Liver (tissue), 9 donors: Measurements from ENCODE around the gene TSHZ2. TPM values are rescaled to one million over a fixed set of nuclear protein-coding genes. Genes with fewer than 3 reads are reported as not detected.

Source experiments
- DNase-seq: peaks from one replicate; pipeline ENCODE4 v3.0.0-alpha.2; 2017; ENCODE audit warnings: low spot score
- H3K27ac ChIP-seq, 2 donors: one replicate each; pipeline ENCODE4 v1.7.0; 2013; ENCODE audit warnings: inconsistent platforms in 2 of 2, low read length in 2 of 2, control low read depth in 1 of 2, low read depth in 1 of 2, mild to moderate bottlenecking in 1 of 2
- H3K27me3 ChIP-seq, 4 donors: one replicate each; pipeline versions ENCODE4 v1.6.1 to v1.7.0; 2013; ENCODE audit warnings: low read length in 3 of 4, inconsistent platforms in 1 of 4, mild to moderate bottlenecking in 1 of 4, moderate library complexity in 1 of 4; ENCODE audit not compliant: control insufficient read depth in 4 of 4, insufficient read depth in 4 of 4
- H3K36me3 ChIP-seq, 4 donors: one replicate each; pipeline versions ENCODE4 v1.6.1 to v1.7.0; 2013; ENCODE audit warnings: low read length in 3 of 4, mild to moderate bottlenecking in 3 of 4, low read depth in 1 of 4, moderate library complexity in 1 of 4; ENCODE audit not compliant: control insufficient read depth in 4 of 4, insufficient read depth in 3 of 4
- H3K4me1 ChIP-seq, 4 donors: one replicate each; pipeline versions ENCODE4 v1.6.1 to v1.7.0; 2013; ENCODE audit warnings: low read length in 3 of 4, mild to moderate bottlenecking in 3 of 4, moderate library complexity in 1 of 4; ENCODE audit not compliant: control insufficient read depth in 4 of 4, insufficient read depth in 4 of 4
- H3K4me3 ChIP-seq, 3 donors: one replicate each; pipeline versions ENCODE4 v1.6.1 to v1.7.0; 2013; ENCODE audit warnings: low read length in 3 of 3, control low read depth in 1 of 3, low read depth in 1 of 3, mild to moderate bottlenecking in 1 of 3
- H3K9ac ChIP-seq, 2 donors: one replicate each; pipeline ENCODE4 v1.7.0; 2013; ENCODE audit warnings: low read length in 2 of 2, mild to moderate bottlenecking in 2 of 2, moderate library complexity in 2 of 2, control low read depth in 1 of 2, low read depth in 1 of 2
- H3K9me3 ChIP-seq, 4 donors: one replicate each; pipeline versions ENCODE4 v1.6.1 to v1.7.0; 2013; ENCODE audit warnings: low read length in 3 of 4; ENCODE audit not compliant: control insufficient read depth in 4 of 4
- EGR1 ChIP-seq, 2 donors: IDR thresholded peaks; 2 replicates each; pipeline ENCODE4 v1.6.1; 2016 to 2018; ENCODE audit warnings: antibody characterized with exemption in 2 of 2, low read depth in 2 of 2
- FOXA1 ChIP-seq: IDR thresholded peaks from 2 replicates; pipeline ENCODE4 v1.6.1; 2016; ENCODE audit warnings: antibody characterized with exemption
- HNF4A ChIP-seq, 2 donors: conservative IDR thresholded peaks; 2 replicates each; pipeline ENCODE4 v1.6.1; 2016; ENCODE audit warnings: antibody characterized with exemption in 2 of 2, mild to moderate bottlenecking in 2 of 2
- HNF4G ChIP-seq: IDR thresholded peaks from 2 replicates; pipeline ENCODE4 v1.6.1; 2016; ENCODE audit warnings: antibody characterized with exemption
- RAD21 ChIP-seq, 2 donors: IDR thresholded peaks; 2 replicates each; pipeline ENCODE4 v1.6.1; 2016; ENCODE audit warnings: antibody characterized with exemption in 2 of 2, mild to moderate bottlenecking in 2 of 2
- YY1 ChIP-seq: IDR thresholded peaks from 2 replicates; pipeline ENCODE4 v1.6.1; 2016; ENCODE audit warnings: antibody characterized with exemption, mild to moderate bottlenecking
- WGBS: extraction: QIAGEN DNeasy Blood & Tissue Kit; methylation state at CpG from one replicate; pipeline ENCODE4 v1.1.7; 2013; 5-methylcytosine and 5-hydroxymethylcytosine counted together
- polyA plus RNA-seq, 2 donors: library from polyadenylated mRNA; stranded (reverse) in 1 of 2; unstranded in 1 of 2; fragments of 200-250 nt in 1 of 2; fragments of >200 nt in 1 of 2; fragmentation: Nextera tagmentation in 1 of 2; extraction: Ambion mirVana in 1 of 2; gene quantifications; one replicate each; pipeline versions ENCODE4 v1.2.1 to v1.2.3, GENCODE V29; 2013 to 2015
- total RNA-seq, 2 donors: library from RNA; depleted of rRNA; stranded (reverse); fragments of >200 nt; gene quantifications; one replicate each; pipeline ENCODE4 v1.2.3, GENCODE V29; 2014
- TF ChIP-seq, protein P1 (sequence below): IDR thresholded peaks from 2 replicates; pipeline ENCODE4 v1.6.1; 2016; ENCODE audit warnings: antibody characterized with exemption
- TF ChIP-seq, protein P2 (sequence below): IDR thresholded peaks from 2 replicates; pipeline ENCODE4 v1.6.1; 2016; ENCODE audit warnings: antibody characterized with exemption, mild to moderate bottlenecking
- TF ChIP-seq, protein P3 (sequence below): fragments of 150-350 bp; IDR thresholded peaks from 2 replicates; pipeline ENCODE4 v1.5.1; 2017; ENCODE audit warnings: improper control_type of control experiment, low read depth, low read length; ENCODE audit not compliant: missing input control
- donor health status: healthy.
- donor health status: healthy.
- donor health status: healthy.
- donor health status: healthy.
- donor health status: healthy.

The TSHZ2 gene
- total and polyA plus RNA-seq, 4 donors = 2.9 to 11.3 (median 7.8) TPM

DNA sequence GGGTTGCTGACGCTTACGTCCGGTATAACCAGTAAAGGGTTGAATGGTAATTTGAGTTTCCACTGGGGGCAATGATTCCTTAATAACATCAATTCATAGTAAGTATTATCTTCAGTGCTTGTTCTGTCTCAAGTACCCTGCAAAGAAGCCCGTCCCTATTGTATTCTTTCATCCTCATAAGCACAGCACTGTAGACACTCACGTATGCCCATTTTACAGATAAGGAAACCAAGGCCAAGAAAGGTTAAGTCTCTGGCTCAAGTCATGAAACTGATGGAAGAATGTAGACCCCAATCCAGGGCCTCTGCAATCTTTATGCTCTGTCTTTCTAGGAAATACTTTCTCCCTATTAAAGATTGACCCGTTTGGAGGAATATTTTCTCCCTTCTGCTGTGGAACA lies 370.3 kb downstream of the TSHZ2 start:
- WGBS = 82% methylated on average over 6 of the region's 6 CpGs
- Histone ChIP-seq H3K4me1 (no peaks in the 10 kb centered on the region), H3K27me3 (no peaks in the 10 kb centered on the region), H3K36me3 (no peaks in the 10 kb centered on the region), H3K9ac (no peak overlapping the region), H3K27ac (no peak overlapping the region), H3K9me3 (no peaks in the 10 kb centered on the region), H3K4me3 (no peak overlapping the region)
- DNase-seq = no peak
- TF ChIP-seq YY1 = no peak
- TF ChIP-seq RAD21 (IDR thresholded peaks at IDR 0.05) = no peak
- TF ChIP-seq, protein P1, sequence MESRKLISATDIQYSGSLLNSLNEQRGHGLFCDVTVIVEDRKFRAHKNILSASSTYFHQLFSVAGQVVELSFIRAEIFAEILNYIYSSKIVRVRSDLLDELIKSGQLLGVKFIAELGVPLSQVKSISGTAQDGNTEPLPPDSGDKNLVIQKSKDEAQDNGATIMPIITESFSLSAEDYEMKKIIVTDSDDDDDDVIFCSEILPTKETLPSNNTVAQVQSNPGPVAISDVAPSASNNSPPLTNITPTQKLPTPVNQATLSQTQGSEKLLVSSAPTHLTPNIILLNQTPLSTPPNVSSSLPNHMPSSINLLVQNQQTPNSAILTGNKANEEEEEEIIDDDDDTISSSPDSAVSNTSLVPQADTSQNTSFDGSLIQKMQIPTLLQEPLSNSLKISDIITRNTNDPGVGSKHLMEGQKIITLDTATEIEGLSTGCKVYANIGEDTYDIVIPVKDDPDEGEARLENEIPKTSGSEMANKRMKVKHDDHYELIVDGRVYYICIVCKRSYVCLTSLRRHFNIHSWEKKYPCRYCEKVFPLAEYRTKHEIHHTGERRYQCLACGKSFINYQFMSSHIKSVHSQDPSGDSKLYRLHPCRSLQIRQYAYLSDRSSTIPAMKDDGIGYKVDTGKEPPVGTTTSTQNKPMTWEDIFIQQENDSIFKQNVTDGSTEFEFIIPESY = no peak
- no peak for TF ChIP-seq FOXA1
- TF ChIP-seq, protein P2, sequence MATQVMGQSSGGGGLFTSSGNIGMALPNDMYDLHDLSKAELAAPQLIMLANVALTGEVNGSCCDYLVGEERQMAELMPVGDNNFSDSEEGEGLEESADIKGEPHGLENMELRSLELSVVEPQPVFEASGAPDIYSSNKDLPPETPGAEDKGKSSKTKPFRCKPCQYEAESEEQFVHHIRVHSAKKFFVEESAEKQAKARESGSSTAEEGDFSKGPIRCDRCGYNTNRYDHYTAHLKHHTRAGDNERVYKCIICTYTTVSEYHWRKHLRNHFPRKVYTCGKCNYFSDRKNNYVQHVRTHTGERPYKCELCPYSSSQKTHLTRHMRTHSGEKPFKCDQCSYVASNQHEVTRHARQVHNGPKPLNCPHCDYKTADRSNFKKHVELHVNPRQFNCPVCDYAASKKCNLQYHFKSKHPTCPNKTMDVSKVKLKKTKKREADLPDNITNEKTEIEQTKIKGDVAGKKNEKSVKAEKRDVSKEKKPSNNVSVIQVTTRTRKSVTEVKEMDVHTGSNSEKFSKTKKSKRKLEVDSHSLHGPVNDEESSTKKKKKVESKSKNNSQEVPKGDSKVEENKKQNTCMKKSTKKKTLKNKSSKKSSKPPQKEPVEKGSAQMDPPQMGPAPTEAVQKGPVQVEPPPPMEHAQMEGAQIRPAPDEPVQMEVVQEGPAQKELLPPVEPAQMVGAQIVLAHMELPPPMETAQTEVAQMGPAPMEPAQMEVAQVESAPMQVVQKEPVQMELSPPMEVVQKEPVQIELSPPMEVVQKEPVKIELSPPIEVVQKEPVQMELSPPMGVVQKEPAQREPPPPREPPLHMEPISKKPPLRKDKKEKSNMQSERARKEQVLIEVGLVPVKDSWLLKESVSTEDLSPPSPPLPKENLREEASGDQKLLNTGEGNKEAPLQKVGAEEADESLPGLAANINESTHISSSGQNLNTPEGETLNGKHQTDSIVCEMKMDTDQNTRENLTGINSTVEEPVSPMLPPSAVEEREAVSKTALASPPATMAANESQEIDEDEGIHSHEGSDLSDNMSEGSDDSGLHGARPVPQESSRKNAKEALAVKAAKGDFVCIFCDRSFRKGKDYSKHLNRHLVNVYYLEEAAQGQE = no peak
- TF ChIP-seq, protein P3, sequence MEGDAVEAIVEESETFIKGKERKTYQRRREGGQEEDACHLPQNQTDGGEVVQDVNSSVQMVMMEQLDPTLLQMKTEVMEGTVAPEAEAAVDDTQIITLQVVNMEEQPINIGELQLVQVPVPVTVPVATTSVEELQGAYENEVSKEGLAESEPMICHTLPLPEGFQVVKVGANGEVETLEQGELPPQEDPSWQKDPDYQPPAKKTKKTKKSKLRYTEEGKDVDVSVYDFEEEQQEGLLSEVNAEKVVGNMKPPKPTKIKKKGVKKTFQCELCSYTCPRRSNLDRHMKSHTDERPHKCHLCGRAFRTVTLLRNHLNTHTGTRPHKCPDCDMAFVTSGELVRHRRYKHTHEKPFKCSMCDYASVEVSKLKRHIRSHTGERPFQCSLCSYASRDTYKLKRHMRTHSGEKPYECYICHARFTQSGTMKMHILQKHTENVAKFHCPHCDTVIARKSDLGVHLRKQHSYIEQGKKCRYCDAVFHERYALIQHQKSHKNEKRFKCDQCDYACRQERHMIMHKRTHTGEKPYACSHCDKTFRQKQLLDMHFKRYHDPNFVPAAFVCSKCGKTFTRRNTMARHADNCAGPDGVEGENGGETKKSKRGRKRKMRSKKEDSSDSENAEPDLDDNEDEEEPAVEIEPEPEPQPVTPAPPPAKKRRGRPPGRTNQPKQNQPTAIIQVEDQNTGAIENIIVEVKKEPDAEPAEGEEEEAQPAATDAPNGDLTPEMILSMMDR = no peak
- TF ChIP-seq EGR1 (IDR thresholded peaks at IDR 0.05; ENCODE audit: low read depth in 2 of 2) = no peak
- TF ChIP-seq HNF4G = no peak
- no peak for TF ChIP-seq HNF4A (conservative IDR thresholded peaks at IDR 0.05)

DNA sequence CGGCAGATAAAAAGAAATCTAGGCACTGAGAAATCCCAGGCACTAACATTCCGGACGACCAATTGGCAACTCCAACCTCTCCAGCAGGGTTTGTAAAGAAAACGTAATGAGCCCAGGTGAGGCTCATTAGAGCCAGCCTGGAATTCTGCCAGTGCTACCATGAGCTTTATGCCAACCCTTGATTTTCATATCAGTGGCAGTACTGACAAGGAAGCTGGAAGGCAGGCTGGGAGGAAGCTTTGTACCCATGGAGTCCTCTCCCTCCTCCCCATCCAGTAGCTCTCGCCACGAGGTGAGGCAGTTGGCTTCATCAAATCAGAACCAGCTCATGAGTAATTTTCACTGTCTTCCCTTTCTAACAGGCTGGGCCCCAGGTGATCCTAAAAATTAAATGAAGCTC lies 371.3 kb downstream of the TSHZ2 start:
- Histone ChIP-seq H3K4me3 (no peak overlapping the region), H3K4me1 (no peaks in the 10 kb centered on the region), H3K27ac (no peak overlapping the region), H3K36me3 (no peaks in the 10 kb centered on the region), H3K27me3 (no peaks in the 10 kb centered on the region), H3K9ac (no peak overlapping the region), H3K9me3 (no peaks in the 10 kb centered on the region)
- no peak for DNase-seq
- 78% methylated on average over 6 of the region's 6 CpGs for WGBS
- no peak for TF ChIP-seq HNF4G
- TF ChIP-seq, protein P2 = no peak
- TF ChIP-seq, protein P1 = no peak
- TF ChIP-seq FOXA1 = no peak
- TF ChIP-seq YY1 = no peak
